Nephron (organoid): Measurements from ENCODE around the gene HOXC9.

ENCODE experiments used
- H3K27ac Mint-ChIP-seq, 3 experiments: 2 replicates each; pipeline ENCODE4 v1.8.0; 2020; ENCODE audit warnings: mixed read lengths in 3 of 3, mild to moderate bottlenecking in 2 of 3, moderate library complexity in 1 of 3
- H3K27me3 Mint-ChIP-seq: 2 replicates; pipeline ENCODE4 v1.8.0; 2021; ENCODE audit warnings: low read depth, mild to moderate bottlenecking, moderate library complexity, mixed read lengths
- H3K36me3 Mint-ChIP-seq: 2 replicates; pipeline ENCODE4 v1.8.0; 2020; ENCODE audit warnings: low read depth, mixed read lengths
- H3K4me1 Mint-ChIP-seq: 2 replicates; pipeline ENCODE4 v1.8.0; 2020; ENCODE audit warnings: mixed read lengths
- H3K4me3 Mint-ChIP-seq, 3 experiments: 2 replicates each; pipeline ENCODE4 v1.8.0; 2020; ENCODE audit warnings: mild to moderate bottlenecking in 3 of 3, mixed read lengths in 3 of 3, moderate library complexity in 2 of 3
- H3K9me3 Mint-ChIP-seq: 2 replicates; pipeline ENCODE4 v1.8.0; 2020; ENCODE audit warnings: mixed read lengths
- CTCF ChIP-seq, 3 experiments: fragments of 200-600 bp; sonication (generic); IDR thresholded peaks; one replicate each; pipeline ENCODE4 v1.5.0; 2021; ENCODE audit warnings: antibody characterized with exemption in 3 of 3; ENCODE audit not compliant: unreplicated experiment in 3 of 3

HOXC9 gene

GRCh38 chr12:54036620-54037359, 36.8 kb downstream of the HOXC9 start:
- Mint-ChIP-seq H3K27ac (peak overlapping the region; percentile 91 to 95 (median 95)), H3K9me3 (no peaks in the 10 kb centered on the region), H3K4me3 (peak overlapping the region; percentile 79 to 86 (median 86)), H3K4me1 (peaks cover 89% of the 10 kb centered on the region), H3K27me3 (no peaks in the 10 kb centered on the region), H3K36me3 (no peaks in the 10 kb centered on the region)
- no peak for TF ChIP-seq CTCF (IDR thresholded peaks at IDR 0.05; ENCODE audit: unreplicated experiment in 3 of 3)

- Mint-ChIP-seq H3K27me3 (no peaks in the 10 kb centered on the region), H3K4me3 (peak overlapping the region; percentile 79 to 86 (median 86)), H3K9me3 (no peaks in the 10 kb centered on the region), H3K4me1 (peaks cover 86% of the 10 kb centered on the region), H3K27ac (peak overlapping the region; percentile 91 to 95 (median 95)), H3K36me3 (no peaks in the 10 kb centered on the region)
- no peak for TF ChIP-seq CTCF (IDR thresholded peaks at IDR 0.05; ENCODE audit: unreplicated experiment in 3 of 3)
Observed at GRCh38 chr12:54037360-54038283, 37.7 kb downstream of the HOXC9 start.

DNA sequence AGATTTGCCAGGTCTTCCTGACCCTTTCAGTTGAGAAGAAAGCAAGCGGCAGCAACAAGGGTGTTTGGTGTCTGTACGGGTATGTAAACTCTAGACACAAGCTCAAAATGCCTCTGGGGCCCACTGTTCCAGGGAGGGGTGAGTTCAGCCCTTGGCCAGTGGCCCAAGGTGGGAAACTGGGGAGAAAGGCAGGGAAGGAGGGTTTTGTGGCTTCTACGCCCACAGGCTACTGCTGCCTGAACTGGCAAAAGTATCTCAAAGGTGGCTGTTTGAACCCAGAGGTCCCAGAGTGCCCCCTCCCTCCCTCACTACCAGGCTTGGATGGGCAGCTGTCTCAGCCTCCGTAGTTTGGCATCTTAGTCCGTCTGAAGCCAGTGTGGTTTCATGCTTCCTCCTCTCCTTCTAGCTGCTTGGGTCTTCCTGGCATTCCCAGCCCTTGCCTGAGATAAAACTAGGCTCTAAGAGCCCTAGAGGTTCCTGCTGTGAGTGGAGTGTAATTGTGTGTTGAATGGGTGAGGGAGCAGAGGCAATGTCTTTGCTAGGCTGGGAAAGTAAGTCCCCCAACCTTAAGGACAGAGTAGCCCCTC, 38.4 kb downstream of the HOXC9 start:
- H3K36me3 Mint-ChIP-seq = no peaks in the 10 kb centered on the region
- H3K27ac Mint-ChIP-seq = peak overlapping the region; percentile 91 to 95 (median 95)
- peak overlapping the region; percentile 79 to 86 (median 86) for H3K4me3 Mint-ChIP-seq
- TF ChIP-seq CTCF (IDR thresholded peaks at IDR 0.05; ENCODE audit: unreplicated experiment in 3 of 3) = no peak
- no peaks in the 10 kb centered on the region for H3K27me3 Mint-ChIP-seq
- peaks cover 88% of the 10 kb centered on the region for H3K4me1 Mint-ChIP-seq
- no peaks in the 10 kb centered on the region for H3K9me3 Mint-ChIP-seq

GRCh38 chr12:54038871-54039414, 39.0 kb downstream of the HOXC9 start:
- no peaks in the 10 kb centered on the region for H3K36me3 Mint-ChIP-seq
- TF ChIP-seq CTCF (IDR thresholded peaks at IDR 0.05; ENCODE audit: unreplicated experiment in 3 of 3) = no peak
- peak overlapping the region; percentile 79 to 86 (median 86) for H3K4me3 Mint-ChIP-seq
- H3K9me3 Mint-ChIP-seq = no peaks in the 10 kb centered on the region
- H3K27ac Mint-ChIP-seq = peak overlapping the region; percentile 91 to 95 (median 95)
- peaks cover 89% of the 10 kb centered on the region for H3K4me1 Mint-ChIP-seq
- peaks cover 4% of the 10 kb centered on the region for H3K27me3 Mint-ChIP-seq

GRCh38 chr12:54039417-54040147, 39.6 kb downstream of the HOXC9 start:
- no peaks in the 10 kb centered on the region for H3K9me3 Mint-ChIP-seq
- peak overlapping the region; percentile 79 to 86 (median 86) for H3K4me3 Mint-ChIP-seq
- H3K4me1 Mint-ChIP-seq = peaks cover 90% of the 10 kb centered on the region
- no peak for TF ChIP-seq CTCF (IDR thresholded peaks at IDR 0.05; ENCODE audit: unreplicated experiment in 3 of 3)
- no peaks in the 10 kb centered on the region for H3K36me3 Mint-ChIP-seq
- H3K27ac Mint-ChIP-seq = peak overlapping the region; percentile 91 to 95 (median 95)
- H3K27me3 Mint-ChIP-seq = peaks cover 4% of the 10 kb centered on the region
